Suprapubic skin (tissue), 4 donors: ENCODE results near the gene HOXC10.

ENCODE experiments used
- EP300 ChIP-seq: sonication (generic); formaldehyde crosslinking; IDR thresholded peaks from one replicate; pipeline ENCODE4 v1.6.1; 2017; ENCODE audit warnings: antibody characterized with exemption
- POLR2A ChIP-seq, 2 donors: fragments of 450-650 bp; IDR thresholded peaks; one replicate each; pipeline ENCODE4 v1.6.1; 2017; ENCODE audit warnings: antibody characterized with exemption in 2 of 2, mild to moderate bottlenecking in 2 of 2, moderate library complexity in 2 of 2
- POLR2AphosphoS5 ChIP-seq, 3 donors: sonication (generic); formaldehyde crosslinking; IDR thresholded peaks; one replicate each; pipeline ENCODE4 v1.6.1; 2017; ENCODE audit warnings: antibody characterized with exemption in 3 of 3
- TF ChIP-seq, protein P1 (sequence below), 2 donors: fragments of 200-600 bp in 1 of 2; fragments of 450-650 bp in 1 of 2; sonication (generic) in 1 of 2; IDR thresholded peaks; one replicate each; pipeline ENCODE4 v1.5.1; 2016 to 2019; ENCODE audit warnings: antibody characterized with exemption in 2 of 2, mild to moderate bottlenecking in 1 of 2, moderate library complexity in 1 of 2

DNA sequence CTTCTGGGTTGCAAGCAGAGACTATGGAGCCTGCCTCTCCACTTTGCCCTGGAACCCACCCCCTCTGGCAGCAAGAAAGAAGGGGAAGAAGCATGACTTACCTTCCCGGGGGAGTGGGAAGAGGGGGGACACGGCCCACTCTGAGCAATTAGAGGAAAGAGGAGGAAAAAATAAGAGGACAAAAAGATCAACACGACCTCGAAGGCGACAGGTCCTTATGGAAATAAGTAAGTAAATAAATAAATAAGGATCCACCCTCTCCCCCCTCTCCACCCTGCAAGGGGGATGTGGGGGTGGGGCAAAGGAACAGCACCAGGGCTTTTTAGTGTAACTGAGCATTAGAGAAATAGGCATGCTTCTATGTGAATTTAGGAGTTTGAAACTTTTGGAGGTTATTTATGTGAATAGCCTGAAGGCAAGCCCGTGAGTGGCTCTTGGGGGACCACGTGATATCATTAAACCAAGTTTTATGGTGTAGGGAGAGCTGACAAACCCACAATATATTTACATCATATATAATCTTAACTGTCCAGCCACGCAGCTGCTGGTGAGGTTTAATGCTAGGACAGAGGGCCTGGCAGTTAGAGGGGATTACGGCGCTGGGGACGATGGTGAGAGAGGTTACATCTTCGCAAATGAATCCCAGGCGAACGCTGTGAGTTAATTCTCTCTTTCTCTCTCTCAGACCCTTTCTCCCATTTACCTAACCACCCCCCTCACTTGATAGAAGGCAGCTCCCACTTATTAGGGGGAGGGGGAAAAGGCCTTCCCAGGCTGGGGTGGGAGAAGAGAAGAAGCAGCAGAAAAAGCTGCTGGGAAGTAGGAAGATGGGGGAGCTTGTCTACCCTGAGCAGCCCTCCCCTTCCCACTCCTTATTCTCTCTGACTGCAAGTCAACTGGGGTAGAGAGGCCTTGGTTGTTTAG lies 52.7 kb downstream of the HOXC10 start:
- TF ChIP-seq, protein P1, sequence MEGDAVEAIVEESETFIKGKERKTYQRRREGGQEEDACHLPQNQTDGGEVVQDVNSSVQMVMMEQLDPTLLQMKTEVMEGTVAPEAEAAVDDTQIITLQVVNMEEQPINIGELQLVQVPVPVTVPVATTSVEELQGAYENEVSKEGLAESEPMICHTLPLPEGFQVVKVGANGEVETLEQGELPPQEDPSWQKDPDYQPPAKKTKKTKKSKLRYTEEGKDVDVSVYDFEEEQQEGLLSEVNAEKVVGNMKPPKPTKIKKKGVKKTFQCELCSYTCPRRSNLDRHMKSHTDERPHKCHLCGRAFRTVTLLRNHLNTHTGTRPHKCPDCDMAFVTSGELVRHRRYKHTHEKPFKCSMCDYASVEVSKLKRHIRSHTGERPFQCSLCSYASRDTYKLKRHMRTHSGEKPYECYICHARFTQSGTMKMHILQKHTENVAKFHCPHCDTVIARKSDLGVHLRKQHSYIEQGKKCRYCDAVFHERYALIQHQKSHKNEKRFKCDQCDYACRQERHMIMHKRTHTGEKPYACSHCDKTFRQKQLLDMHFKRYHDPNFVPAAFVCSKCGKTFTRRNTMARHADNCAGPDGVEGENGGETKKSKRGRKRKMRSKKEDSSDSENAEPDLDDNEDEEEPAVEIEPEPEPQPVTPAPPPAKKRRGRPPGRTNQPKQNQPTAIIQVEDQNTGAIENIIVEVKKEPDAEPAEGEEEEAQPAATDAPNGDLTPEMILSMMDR (IDR thresholded peaks at IDR 0.05) = no peak
- TF ChIP-seq POLR2A (IDR thresholded peaks at IDR 0.05) (no peak), EP300 (no peak), POLR2AphosphoS5 (IDR thresholded peaks at IDR 0.05) (no peak)
